ENCODE data around the gene JCAD.
"Not testable (repeated sequence)": the region's sequence is repeated elsewhere in the genome, so short reads cannot be mapped to it uniquely, and the experiment has no call there.

JCAD gene

GRCh38 chr10:29982997-29983648, 76.3 kb downstream of the JCAD start:
- no peak for DNase-seq
- no peak for ATAC-seq

- ATAC-seq (no peak), DNase-seq (no peak)
Measured at GRCh38 chr10:29981510-29981909, 77.9 kb downstream of the JCAD start.

GRCh38 chr10:29980084-29980483, 79.3 kb downstream of the JCAD start:
- no peak for DNase-seq

GRCh38 chr10:29979421-29979779, 80.0 kb downstream of the JCAD start:
- DNase-seq, ATAC-seq: not testable (repeated sequence)

More at GRCh38 chr10:29980084-29980483, 79.3 kb downstream of the JCAD start:
- no peak for ATAC-seq

GRCh38 chr10:29977171-29977570, 82.2 kb downstream of the JCAD start:
- DNase-seq = no peak
- ATAC-seq = no peak

GRCh38 chr10:29976134-29976533, 83.3 kb downstream of the JCAD start:
- no peak for DNase-seq
- ATAC-seq = no peak

GRCh38 chr10:29974773-29975172, 84.6 kb downstream of the JCAD start:
- ATAC-seq (no peak), DNase-seq (no peak)

GRCh38 chr10:29973921-29974320, 85.5 kb downstream of the JCAD start:
- ATAC-seq (no peak), DNase-seq (no peak)

- no peak for ATAC-seq
- DNase-seq = no peak
Measured at GRCh38 chr10:29970576-29970975, 88.8 kb downstream of the JCAD start.

- DNase-seq (no peak), ATAC-seq (no peak)
Measured at GRCh38 chr10:29970012-29970396, 89.4 kb downstream of the JCAD start.

GRCh38 chr10:29969255-29970011, 90.0 kb downstream of the JCAD start:
- DNase-seq = no peak
- ATAC-seq = no peak

GRCh38 chr10:29968585-29968984, 90.8 kb downstream of the JCAD start:
- ATAC-seq = no peak
- DNase-seq = no peak

- no peak for ATAC-seq
- no peak for DNase-seq
Measured at GRCh38 chr10:29966269-29966668, 93.1 kb downstream of the JCAD start.

Measured in stimulated activated naive CD8-positive, alpha-beta T cell treated with anti-CD3 and anti-CD28 coated beads, Interleukin-15, Interleukin-2, amounts not matched to agents 100 U/mL and 50 U/mL, for 24 hours (primary cell).